NCI-H146 treated with DMSO at 0.1 percent for 48 hours (cell line): Measurements from ENCODE around the gene TMEM192.
"Not testable (repeated sequence)": the region's sequence is repeated elsewhere in the genome, so short reads cannot be mapped to it uniquely, and the experiment has no call there.

Source experiments
- DNase-seq: peaks from one replicate; lab custom pipeline; 2025; ENCODE audit not compliant: unreplicated experiment; lab: John Stamatoyannopoulos, UW

The TMEM192 gene

DNA sequence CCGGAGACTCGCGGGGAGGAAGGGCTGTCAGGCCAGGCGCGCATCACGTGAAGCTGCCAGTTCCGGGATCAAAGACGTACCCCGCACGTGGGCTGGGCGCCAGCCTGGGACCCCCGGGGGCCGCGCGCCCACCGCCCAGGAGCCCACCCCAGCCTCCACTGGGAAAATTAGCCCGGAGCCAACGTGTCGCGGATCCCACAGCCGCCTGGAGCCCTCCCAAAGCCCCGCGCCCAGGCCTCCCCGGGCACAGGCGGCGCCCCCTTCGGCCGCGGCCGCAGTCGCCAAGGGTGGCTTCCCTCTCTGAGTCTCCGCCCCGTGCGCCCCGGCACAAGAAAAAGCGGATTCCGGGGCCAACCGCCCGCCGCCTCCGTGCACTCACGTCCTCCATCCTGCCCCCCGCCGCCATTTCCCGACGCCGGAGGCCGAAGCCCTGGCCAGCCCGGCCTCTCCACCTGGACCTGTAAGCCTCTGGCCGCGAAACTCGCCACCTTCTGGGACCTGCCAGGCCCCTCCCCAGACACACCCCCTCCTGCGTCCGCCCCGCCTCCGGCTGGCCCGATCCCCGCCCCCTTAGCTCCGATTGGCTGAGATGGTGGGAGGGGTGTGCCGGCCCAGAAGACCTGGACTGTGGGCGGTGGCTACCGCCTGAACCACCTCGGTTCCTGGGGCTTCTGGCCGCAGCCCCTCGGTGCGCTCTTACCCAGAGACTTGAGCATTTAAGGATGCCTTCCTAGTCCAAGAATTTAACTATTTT is at the start of gene TMEM192:
Gene TMEM192, minus strand, starts transcription at position 493 of the 754 bp plus-strand sequence. Its CDS starts 87 bp downstream, at position 406.
- DNase-seq, result peak; percentile 83

DNA sequence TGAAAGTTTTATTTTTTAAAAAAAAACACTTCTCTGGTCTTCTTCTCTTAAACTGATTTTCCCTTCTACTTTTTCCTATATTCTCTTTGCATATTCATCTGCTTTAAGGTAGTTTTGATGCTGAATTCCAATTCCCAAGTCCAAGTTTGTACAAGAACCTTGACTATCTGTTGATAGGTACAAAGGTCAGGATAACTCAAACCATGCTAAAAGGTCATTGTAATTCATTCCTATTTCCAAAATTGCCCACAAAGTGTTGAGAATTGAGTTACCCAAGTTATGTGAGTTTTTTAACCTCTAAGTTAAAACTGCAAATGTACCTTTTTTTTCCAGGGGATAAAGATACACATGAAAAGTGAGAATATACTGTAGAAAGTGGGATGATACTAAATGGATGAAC is 46.1 kb upstream of the TMEM192 start:
- no peak for DNase-seq

DNA sequence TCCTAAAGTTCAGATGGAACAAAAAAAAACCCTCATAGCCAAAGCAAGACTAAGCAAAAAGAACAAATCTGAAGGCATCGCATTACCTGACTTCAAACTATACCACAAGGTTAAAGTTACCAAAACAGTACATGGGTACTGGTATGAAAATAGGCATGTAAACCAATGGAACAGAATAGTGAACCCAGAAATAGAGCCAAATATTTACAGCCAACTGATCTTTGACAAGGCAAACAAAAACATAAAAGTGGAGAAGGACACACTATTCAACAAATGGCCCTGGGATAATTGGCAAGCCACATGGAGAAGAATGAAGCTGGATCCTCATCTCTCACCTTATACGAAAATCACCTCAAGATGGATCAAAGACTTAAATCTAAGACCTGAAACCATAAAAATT is 44.2 kb upstream of the TMEM192 start:
- no peak for DNase-seq

DNA sequence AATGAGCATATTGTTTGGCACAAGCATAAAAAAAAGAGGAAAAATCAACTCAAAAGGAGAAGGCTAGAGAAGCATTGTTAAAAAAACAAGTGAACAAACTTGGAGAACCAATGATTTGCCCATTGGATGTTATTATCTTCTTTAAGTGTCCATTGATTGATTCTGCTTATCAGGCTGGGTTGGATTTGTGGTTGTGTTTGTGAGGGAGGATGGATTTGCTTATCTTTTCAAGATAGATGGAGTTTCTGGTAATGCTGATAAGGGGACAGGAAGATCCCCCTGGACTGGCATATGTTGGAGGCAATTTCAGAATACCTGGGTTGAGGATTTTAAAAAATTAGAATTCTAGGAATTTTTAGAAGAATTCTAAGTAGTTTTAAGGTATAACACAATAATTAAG is 41.8 kb upstream of the TMEM192 start:
- DNase-seq, result no peak

DNA sequence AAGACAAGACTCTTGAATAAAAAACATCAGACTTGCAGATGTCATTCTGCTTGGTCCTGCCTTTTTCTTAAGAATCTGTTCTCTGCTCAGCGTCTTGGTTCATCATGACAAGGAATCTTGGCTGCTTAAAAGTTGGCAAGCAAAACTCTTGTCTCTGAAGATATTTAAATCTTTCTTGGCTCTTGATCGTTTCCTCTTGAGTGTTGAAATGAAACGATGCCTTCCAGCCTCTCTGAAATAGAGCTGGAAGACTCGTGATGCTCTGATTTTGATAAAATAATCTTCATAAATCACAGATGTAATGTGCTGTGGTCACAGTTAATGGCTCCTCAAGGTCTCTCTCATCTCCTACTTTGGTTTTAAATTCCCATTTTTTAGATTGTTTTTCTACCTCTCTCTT is 39.9 kb upstream of the TMEM192 start:
- DNase-seq, result no peak

DNA sequence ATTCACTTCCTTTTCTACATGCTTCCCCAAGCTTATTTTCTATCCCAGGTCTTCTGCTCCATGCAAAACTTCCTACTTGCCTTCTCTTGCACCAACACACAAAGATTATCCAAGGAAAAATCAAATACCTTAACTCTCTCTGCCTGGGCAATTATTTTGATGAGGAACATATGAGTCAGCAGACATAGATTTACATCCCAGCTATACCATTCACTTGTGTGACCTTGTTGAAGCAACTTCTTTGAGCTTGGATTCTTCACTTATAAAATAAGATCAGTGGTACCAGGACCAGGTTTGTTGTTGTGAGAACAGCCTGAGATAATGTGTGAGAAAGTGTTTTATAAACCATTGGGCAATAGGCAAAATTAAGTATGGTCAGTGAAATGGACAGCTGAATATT is 39.1 kb upstream of the TMEM192 start:
- no peak for DNase-seq

DNA sequence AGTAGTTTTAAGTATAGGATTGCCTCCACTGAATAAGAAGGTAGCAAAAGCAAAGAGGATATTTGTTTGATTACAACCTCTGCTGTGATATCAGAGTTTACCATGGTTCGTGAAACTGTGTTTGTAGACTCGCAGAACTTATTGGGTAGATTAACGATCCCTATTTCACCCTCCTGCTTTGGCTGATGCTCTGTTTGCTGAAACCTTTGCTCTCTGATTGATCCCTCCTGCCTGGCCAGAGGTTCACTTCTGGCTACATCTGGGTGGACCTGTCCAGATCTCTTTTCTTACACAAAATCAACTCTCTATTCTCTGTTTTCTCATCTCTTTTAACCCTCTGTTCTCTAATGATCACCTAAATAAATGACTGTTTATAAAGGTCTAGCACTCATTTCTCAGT is 37.9 kb upstream of the TMEM192 start:
- DNase-seq, result no peak

DNA sequence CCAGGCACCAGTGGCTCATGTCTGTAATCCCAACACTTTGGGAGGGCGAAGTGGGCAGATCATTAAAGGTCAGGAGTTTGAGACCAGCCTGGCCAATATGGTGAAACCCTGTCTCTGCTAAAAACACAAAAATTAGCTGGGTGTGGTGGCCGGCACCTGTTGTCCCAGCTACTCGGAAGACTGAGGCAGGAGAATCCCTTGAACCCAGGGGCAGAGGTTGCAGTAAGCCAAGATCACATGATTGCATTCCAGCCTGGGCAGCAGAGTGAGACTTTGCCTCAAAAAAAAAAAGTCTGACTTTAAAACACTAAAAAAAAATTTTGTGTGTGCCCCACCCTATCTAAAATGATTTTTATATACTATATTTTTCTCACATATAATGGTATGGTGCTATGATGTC is 26.2 kb upstream of the TMEM192 start:
- DNase-seq, result no peak

DNA sequence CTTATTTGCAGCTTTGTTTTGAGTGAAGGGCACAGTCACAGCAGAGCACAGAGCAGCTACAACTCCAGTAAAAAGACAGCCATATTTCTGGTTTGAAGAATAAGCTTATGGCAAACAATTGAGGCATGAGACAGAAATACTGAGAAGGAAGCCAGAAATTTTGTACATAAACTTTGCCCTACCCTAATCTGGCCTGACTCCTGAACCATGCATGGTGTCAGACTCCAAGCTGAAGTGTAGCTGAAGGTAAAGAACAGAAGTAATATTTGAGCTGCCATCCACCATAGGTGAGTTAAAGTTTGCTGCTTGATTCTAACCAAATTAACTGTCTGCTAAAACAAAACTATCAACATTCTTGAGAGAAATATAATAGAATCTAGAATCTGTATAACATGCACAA is 24.5 kb upstream of the TMEM192 start:
- DNase-seq, result no peak

DNA sequence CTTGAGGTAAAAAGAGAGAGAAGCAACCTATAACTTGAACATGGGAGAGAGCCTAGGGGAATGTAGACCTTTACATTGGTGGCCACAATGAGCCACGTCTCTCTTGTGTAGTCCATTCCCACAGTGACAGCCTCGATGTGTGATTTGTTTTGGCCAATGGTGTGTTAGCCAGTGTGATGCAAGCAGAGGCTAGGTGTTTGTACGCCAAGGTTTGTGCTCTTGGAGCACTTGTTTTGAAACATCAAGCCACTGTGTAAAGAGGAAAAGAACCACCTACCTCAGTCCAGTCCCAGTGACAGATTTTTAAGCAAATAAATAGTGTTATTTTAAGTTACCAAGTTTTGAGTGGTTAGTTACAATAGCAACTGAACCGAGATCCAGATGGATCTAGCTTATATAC is 23.9 kb upstream of the TMEM192 start:
- no peak for DNase-seq

DNA sequence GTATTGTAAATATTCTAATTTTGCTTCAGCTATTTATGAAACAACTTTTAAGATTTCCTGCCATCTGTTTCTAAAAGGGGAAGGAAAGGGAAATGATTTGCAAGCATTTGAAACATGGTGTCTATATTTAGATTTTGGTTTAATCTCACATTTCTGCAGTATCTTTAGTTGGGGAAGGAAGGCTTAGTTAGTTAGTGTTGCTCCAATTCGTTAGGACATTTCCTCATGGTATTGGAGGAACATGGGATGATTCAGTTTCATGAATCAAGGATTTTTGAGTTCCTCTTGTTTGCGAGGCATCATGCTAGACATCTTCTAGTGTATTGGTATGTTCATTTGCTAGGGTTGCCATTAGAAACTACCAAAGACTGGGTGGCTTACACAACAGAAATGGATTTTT is 20.5 kb upstream of the TMEM192 start:
- no peak for DNase-seq

DNA sequence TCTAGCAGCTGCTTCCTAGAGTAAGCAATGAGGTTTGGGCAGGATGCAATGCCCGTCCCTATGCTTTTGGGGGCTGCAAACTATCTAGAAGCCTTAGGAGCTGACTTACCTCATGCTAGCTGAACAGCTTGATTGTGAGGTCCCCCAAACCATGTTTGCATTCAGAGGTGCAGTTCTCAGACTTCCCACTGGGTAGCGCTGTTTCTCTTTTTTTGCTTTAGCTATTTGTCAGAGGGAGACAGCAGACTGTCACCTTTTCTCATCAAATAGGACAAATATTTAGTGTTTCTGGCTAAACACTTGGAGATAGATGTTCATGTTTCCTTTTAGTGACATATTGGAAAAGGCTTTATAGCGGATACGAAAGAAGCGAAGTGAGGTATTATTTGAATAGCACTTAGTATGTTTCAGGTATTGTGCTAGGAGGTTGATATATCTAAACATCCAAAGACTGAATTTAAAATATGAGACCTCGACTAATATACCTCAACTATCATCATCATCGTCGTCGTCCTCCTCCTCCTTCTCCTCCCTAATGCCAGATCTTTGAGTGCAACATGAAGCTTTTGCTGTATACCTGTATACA is 18.7 kb upstream of the TMEM192 start:
- DNase-seq, result peak; percentile 27

DNA sequence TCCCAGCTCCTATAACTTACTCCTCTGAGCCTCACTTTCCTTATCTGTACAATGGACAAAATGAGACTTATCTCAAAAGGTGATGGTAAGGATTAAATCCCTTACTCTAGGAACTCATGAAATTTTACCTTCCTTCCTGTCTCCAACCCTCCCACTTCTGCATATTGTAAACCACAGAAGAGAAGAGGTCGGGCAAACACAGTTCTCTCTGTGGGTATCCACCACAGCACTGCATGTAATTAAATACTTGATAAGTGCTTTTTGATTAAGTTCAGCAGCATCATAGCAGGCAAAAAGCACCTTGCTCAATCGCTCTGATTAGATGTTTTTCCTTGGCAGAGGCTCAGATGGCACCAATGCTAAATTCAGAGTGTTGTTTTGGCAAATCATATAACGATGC is 17.3 kb upstream of the TMEM192 start:
- no peak for DNase-seq

DNA sequence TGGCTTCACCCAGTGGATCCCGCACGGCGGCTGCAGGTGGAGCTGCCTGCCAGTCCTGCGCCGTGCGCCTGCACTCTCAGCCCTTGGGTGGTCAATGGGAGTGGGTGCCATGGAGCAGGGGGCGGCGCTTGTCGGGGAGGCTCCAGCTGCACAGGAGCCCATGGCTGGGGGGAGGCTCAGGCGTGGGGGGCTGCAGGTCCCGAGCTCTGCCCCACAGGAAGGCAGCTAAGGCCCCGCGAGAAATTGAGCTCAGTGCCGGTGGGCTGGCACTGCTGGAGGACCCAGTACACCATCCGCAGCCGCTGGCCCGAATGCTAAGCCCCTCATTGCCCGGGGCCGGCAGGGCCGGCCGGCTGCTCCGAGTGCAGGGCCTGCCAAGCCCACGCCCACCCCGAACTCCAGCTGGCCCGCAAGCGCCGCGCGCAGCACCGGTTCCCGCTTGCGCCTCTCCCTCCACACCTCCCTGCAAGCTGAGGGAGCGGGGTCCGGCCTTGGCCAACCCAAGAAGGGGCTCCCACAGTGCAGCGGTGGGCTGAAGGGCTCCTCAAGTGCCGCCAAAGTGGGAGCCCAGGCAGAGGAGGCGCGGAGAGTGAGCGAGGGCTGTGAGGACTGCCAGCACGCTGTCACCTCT is 13.3 kb upstream of the TMEM192 start:
- not testable (repeated sequence) for DNase-seq

DNA sequence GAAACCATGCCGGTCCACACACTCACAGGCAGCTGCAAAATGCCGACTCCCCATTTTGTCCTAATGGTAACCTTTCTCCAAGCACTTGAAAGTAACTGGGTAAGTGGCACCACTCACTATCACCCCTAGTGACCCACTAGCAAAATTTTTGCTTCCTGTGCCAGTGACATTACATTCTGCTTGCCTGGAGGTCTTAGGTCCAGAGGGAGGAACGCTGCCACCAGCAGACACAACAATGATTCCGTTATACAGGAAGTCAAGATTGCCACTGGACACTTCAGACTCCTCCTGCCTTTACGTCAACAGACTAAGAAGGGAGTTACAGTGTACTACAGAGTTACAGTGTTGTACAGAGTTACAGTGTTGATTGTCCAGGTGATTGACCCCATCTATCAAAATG is 11.8 kb upstream of the TMEM192 start:
- no peak for DNase-seq

DNA sequence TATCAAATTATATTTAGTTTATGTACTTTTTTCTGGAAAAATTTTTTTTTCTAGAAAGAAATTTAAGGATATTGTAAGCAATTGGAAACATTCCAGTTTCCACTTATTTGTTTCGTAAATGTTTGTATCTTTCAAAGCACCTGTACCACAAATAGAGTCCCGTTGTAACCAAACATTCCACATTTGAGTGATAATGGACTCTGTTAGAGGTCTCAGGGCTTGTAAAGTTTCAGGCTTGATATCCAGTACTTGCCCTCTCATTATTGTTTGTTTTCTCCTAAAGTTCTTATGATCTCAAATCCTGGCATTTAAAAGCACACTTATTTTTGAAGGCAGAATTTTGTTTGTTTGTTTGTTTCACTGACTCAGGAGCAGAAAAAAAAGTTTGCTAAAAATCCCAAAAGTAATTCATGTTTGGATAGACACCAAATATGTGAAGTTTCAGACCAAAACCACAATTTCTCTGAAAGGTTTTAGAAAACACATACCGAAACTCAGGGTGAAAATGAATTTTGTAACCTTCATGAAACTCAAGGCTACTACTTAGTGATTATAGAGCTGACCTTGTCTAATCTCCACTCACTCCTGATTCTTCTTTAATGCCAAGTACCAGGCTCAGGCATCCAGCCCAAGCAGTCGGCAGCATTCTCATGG is 5.7 kb upstream of the TMEM192 start:
- no peak for DNase-seq

DNA sequence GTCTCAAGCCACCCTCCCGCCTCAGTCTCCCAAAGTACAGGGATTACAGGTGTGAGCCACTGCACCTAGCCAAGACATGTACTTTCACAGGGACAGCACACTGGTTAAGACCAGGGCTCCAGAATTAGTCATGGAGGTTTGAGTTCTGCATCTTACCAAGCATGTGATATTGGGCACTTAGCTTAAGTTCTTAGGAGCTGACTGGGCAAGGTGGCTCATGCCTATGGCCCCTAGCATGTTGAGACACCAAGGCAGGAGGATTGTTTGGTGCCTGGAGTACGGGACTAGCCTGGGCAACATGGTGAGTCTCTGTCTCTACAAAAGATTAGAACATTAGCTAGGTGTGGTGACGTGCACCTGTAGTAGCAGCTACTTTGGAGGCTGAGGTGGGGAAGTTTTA is 2.6 kb upstream of the TMEM192 start:
- no peak for DNase-seq

DNA sequence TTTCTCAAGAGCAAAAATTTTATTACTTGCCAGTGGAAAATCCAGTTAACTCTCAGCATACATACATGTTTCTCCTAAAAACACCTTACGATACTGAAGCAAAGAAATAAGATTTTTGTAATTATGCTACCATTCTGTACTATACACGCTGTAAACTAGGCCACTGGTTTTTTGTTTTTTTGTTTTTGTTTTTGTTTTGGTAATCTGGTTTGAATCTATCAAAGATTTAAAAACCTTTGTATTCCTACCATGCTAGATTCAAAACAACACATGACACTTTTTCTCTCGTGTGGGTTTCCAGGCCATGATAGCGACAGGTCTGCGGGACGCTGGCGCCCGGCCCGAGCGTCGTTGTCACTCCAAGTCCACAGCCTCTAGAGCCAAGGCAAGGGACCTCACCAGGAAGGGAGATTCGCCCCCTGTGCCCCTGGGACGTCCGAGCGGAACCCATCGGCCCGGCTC is 723 bp downstream of the TMEM192 start:
- no peak for DNase-seq

DNA sequence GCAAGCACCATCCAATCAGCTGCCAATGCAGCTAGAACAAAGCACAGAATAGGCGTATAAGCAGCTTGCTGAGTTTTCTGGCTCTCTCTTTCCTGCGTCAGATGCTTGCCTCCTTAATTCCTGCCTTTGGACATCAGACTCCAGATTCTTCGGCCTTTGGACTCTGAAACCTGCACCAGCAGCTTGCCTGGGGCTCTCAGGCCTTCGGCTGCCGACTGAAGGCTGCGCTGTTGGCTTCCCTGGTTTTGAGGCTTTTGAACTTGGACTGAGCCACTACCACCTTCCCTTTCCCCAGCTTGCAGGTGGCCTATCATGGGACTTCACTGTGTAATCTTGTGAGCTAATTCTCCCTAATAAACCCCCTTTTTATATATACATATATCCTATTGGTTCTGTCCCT is 6.1 kb downstream of the TMEM192 start:
- DNase-seq, result no peak

DNA sequence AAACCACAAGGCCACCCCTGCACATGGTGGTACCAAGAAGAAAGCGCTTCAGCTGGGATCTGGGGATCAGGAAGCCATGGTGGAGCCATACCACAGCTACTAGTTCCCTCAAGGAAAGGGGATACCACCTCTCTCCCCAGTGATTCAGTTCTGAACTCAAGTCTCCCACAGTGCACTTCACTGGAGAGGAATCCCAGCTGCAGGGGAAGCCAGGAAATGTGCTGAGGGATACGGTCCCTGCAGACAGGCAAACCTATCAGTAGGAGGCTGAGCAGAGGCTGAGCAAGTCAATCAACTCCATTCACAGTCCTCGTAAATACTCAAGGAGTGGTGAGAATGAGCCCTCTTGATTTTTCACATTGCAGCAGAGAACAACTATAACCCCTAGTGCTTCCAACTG is 11.0 kb downstream of the TMEM192 start:
- DNase-seq, result no peak

DNA sequence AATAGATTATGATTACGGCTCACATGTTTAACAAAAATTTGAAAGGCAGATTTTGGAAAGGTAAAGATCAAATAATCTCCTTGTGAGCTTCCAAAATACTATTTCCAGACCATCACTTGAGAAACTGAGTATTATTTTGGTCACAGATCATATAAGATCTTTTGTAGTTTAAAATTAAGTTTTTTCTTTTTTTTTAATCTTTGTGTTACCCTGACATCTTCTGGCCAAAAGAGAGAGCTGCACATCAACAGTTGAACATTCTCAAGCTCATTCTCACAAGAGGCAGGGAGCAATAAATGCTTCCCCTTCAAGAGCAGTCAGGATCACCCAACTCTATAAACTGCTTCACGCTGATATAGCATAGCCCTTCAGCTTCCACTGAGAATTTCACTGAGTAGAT is 15.9 kb downstream of the TMEM192 start:
- no peak for DNase-seq

DNA sequence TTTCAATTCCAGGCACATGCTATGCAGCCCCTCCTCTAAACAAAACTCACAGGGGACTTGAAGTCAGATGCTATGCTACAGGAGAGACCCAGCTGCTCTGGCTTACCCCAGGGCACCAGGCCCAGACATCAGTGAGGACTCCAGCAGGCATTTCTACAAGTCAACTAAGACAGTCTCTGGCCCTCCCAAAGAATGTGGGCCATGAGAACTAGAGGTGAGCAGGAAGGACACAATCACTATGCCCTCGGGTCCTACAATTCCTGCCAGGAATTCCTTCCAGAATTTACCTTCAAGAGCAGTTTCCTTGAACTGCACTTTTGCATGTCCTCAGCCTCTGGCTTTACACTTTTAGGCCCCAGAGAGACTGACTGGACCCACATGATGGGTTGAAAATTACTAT is 17.4 kb downstream of the TMEM192 start:
- no peak for DNase-seq
